Endodermal cell (in vitro differentiated cells): ENCODE data around the gene PRKAG2. TPM values are rescaled to one million over a fixed set of nuclear protein-coding genes. Genes with fewer than 3 reads are reported as not detected.

ENCODE experiments used
- DNase-seq: peaks from one replicate; pipeline ENCODE4 v3.0.0-alpha.2; 2017
- H3K27ac ChIP-seq: 2 replicates; pipeline ENCODE4 v1.5.1; 2013; ENCODE audit warnings: mild to moderate bottlenecking, low read depth, low read length, moderate library complexity
- H3K27me3 ChIP-seq: 2 replicates; pipeline ENCODE4 v1.6.1; 2013; ENCODE audit warnings: mild to moderate bottlenecking, low read length, moderate library complexity; ENCODE audit not compliant: insufficient read depth, control insufficient read depth, poor library complexity, severe bottlenecking
- H3K36me3 ChIP-seq: 2 replicates; pipeline ENCODE4 v1.7.0; 2013; ENCODE audit warnings: mild to moderate bottlenecking, low read length, moderate library complexity; ENCODE audit not compliant: control insufficient read depth, insufficient read depth
- H3K4me1 ChIP-seq: one replicate; pipeline ENCODE4 v1.7.0; 2013; ENCODE audit warnings: low read length; ENCODE audit not compliant: control insufficient read depth, insufficient read depth
- H3K4me3 ChIP-seq: 2 replicates; pipeline ENCODE4 v1.5.1; 2013; ENCODE audit warnings: mild to moderate bottlenecking, low read length, moderate library complexity
- H3K9ac ChIP-seq: 2 replicates; pipeline ENCODE4 v1.6.1; 2013; ENCODE audit warnings: mild to moderate bottlenecking, low read length, moderate library complexity; ENCODE audit not compliant: poor library complexity, severe bottlenecking; ENCODE audit errors: extremely low read depth
- H3K9me3 ChIP-seq: 2 replicates; pipeline ENCODE4 v1.6.1; 2013; ENCODE audit warnings: mild to moderate bottlenecking, low read length, moderate library complexity; ENCODE audit not compliant: control insufficient read depth
- H3K27ac Mint-ChIP-seq: 2 replicates; pipeline ENCODE4 v1.8.0; 2020; ENCODE audit warnings: mixed read lengths
- H3K27me3 Mint-ChIP-seq: 2 replicates; pipeline ENCODE4 v1.8.0; 2021; ENCODE audit warnings: mild to moderate bottlenecking, mixed read lengths; ENCODE audit not compliant: insufficient read depth
- H3K36me3 Mint-ChIP-seq: 2 replicates; pipeline ENCODE4 v1.8.0; 2020; ENCODE audit warnings: low read depth, mixed read lengths
- H3K4me1 Mint-ChIP-seq: 2 replicates; pipeline ENCODE4 v1.8.0; 2020; ENCODE audit warnings: mixed read lengths
- H3K4me3 Mint-ChIP-seq: 2 replicates; pipeline ENCODE4 v1.8.0; 2020; ENCODE audit warnings: mild to moderate bottlenecking, moderate library complexity, mixed read lengths
- H3K9me3 Mint-ChIP-seq: 2 replicates; pipeline ENCODE4 v1.8.0; 2020; ENCODE audit warnings: mild to moderate bottlenecking, mixed read lengths
- WGBS, 2 experiments: methylation state at CpG; one replicate each; pipeline versions ENCODE4 v1.1.5 to v1.1.7; 2013; ENCODE audit warnings: missing lambda C conversion rate in 2 of 2, mixed read lengths in 1 of 2; ENCODE audit not compliant: insufficient coverage in 1 of 2, insufficient read length in 1 of 2; 5-methylcytosine and 5-hydroxymethylcytosine counted together
- total RNA-seq, 2 donors: library from RNA; stranded (reverse); fragmentation: NEBNext Ultra II Directional in 1 of 2; extraction: Animal tissue kit (Norgen Biotek cat#: 25700) in 1 of 2; gene quantifications; 2 replicates in 1 of 2; 3 replicates in 1 of 2; pipeline ENCODE4 v1.2.1, GENCODE V29; 2021
- TF ChIP-seq, protein P1 (sequence below): fragments of 200-600 bp; sonication (generic); conservative IDR thresholded peaks from 2 replicates; pipeline ENCODE4 v1.5.0; 2021; ENCODE audit warnings: antibody characterized with exemption, mild to moderate bottlenecking

The PRKAG2 gene
- total RNA-seq, 2 donors from 2014 or later = 17.2 to 20.7 TPM

DNA sequence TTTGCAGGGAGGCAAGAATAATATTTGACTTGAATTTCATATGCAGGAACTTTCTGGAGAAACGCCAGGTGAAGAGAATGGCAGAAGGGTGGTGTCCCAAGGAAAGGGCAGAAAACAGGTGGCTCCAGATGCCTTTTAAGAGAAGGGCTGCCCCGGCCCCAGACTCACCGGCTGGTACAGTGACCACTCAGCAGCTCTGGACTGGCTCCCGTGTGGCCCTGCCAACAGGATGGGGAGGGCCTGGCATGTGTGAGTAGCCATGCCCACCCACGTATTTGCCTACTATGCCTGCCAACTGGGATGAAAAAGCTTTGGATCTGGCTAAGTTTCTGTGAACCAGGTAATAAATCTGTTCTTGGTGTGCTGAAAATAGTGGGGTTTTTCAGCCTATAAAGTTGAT is 159.5 kb downstream of the PRKAG2 start:
- Histone ChIP-seq H3K27ac (no peak overlapping the region), H3K36me3 (no peaks in the 10 kb centered on the region), H3K4me1 (no peaks in the 10 kb centered on the region), H3K9ac (no peak overlapping the region), H3K9me3 (no peaks in the 10 kb centered on the region), H3K4me3 (no peak overlapping the region), H3K27me3 (no peaks in the 10 kb centered on the region)
- DNase-seq = no peak
- TF ChIP-seq, protein P1, sequence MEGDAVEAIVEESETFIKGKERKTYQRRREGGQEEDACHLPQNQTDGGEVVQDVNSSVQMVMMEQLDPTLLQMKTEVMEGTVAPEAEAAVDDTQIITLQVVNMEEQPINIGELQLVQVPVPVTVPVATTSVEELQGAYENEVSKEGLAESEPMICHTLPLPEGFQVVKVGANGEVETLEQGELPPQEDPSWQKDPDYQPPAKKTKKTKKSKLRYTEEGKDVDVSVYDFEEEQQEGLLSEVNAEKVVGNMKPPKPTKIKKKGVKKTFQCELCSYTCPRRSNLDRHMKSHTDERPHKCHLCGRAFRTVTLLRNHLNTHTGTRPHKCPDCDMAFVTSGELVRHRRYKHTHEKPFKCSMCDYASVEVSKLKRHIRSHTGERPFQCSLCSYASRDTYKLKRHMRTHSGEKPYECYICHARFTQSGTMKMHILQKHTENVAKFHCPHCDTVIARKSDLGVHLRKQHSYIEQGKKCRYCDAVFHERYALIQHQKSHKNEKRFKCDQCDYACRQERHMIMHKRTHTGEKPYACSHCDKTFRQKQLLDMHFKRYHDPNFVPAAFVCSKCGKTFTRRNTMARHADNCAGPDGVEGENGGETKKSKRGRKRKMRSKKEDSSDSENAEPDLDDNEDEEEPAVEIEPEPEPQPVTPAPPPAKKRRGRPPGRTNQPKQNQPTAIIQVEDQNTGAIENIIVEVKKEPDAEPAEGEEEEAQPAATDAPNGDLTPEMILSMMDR = no peak
- WGBS, 2 experiments = 90 to 96% methylated on average over 3 to 5 of the region's 5 CpGs
- H3K9me3 Mint-ChIP-seq = no peaks in the 10 kb centered on the region
- H3K4me3 Mint-ChIP-seq = no peak overlapping the region
- H3K27me3 Mint-ChIP-seq = peaks cover 2% of the 10 kb centered on the region
- no peaks in the 10 kb centered on the region for H3K4me1 Mint-ChIP-seq
- no peaks in the 10 kb centered on the region for H3K36me3 Mint-ChIP-seq
- H3K27ac Mint-ChIP-seq = no peak overlapping the region

DNA sequence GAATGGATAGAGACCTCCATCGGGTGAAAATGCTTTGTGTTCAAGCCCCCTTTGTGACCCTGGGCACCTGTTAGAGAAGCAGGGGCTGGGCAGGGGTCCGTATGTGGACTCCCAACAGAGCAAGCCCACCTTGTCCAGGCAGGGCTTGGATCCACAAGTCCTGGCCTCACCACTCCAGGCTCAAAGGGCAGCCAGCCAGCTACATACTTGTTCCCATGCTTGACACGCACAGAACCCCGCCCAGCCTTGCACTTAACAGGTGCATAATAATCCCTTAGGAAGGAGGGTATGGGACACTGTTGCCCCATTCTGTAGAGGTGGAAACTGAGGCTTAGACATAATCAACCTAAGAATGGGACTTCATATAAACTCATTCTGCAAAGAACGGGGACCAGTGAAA is 160.6 kb downstream of the PRKAG2 start:
- Mint-ChIP-seq H3K9me3 (no peaks in the 10 kb centered on the region), H3K4me1 (no peaks in the 10 kb centered on the region), H3K4me3 (no peak overlapping the region), H3K27ac (no peak overlapping the region), H3K36me3 (no peaks in the 10 kb centered on the region), H3K27me3 (no peaks in the 10 kb centered on the region)
- 67 to 89% methylated on average over 3 to 5 of the region's 5 CpGs for WGBS, 2 experiments
- Histone ChIP-seq H3K36me3 (no peaks in the 10 kb centered on the region), H3K9ac (no peak overlapping the region), H3K9me3 (no peaks in the 10 kb centered on the region), H3K27me3 (no peaks in the 10 kb centered on the region), H3K4me1 (no peaks in the 10 kb centered on the region), H3K27ac (no peak overlapping the region), H3K4me3 (no peak overlapping the region)
- no peak for DNase-seq
- TF ChIP-seq, protein P1 = no peak

DNA sequence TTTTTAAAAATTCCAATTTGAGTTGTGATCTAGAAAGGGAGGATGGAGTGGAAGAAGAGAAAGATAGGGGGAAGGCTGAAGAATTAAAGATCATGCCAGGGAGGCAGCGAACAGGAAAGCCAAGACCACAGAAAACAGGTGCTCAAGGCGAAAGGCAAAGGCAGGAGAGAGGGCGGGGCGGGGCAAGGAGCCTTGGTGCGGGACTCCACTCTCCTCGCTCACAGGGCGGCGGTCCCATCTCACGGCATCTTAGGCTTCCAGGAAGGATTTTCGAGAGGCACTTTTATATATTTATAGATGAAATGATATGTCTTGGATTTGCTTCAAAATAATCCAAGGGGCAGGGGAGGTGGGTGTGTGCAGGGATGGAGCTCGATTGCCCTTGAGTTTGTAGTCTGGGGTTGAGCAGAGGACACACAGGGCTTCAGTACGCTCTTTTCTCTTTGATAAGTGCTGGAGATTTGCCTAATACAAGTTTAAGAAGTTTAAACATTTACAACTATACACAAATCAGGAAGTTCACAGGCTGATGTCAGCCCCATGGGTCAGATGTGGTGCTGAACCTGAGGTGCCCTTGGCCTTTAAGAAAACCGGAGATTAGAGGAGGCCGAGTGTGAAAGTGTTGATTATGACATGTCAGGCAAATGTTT is 161.1 kb downstream of the PRKAG2 start:
- no peaks in the 10 kb centered on the region for H3K36me3 Mint-ChIP-seq
- no peaks in the 10 kb centered on the region for H3K9me3 Mint-ChIP-seq
- no peak overlapping the region for H3K27ac ChIP-seq
- H3K4me3 ChIP-seq = no peak overlapping the region
- H3K4me3 Mint-ChIP-seq = no peak overlapping the region
- no peak overlapping the region for H3K9ac ChIP-seq
- H3K4me1 Mint-ChIP-seq = no peaks in the 10 kb centered on the region
- H3K4me1 ChIP-seq = no peaks in the 10 kb centered on the region
- H3K36me3 ChIP-seq = no peaks in the 10 kb centered on the region
- DNase-seq = no peak
- H3K27me3 Mint-ChIP-seq = no peaks in the 10 kb centered on the region
- H3K27me3 ChIP-seq = no peaks in the 10 kb centered on the region
- H3K9me3 ChIP-seq = no peaks in the 10 kb centered on the region
- TF ChIP-seq, protein P1 = no peak
- WGBS, 2 experiments = 90% methylated on average over 7 to 14 of the region's 14 CpGs
- H3K27ac Mint-ChIP-seq = no peak overlapping the region
